GM18508 (cell line): ENCODE data around the gene INSIG1.

Experiments
- ATAC-seq: cut with Tn5 transposase; IDR thresholded peaks from one replicate; pipeline ENCODE4 v1.9.1; 2021; ENCODE audit warnings: moderate number of reproducible peaks; ENCODE audit not compliant: insufficient read depth, unreplicated experiment

Gene INSIG1

GRCh38 chr7:155265961-155266360, 31.7 kb upstream of the INSIG1 start:
- no peak for ATAC-seq

GRCh38 chr7:155266440-155266839, 31.2 kb upstream of the INSIG1 start:
- no peak for ATAC-seq

GRCh38 chr7:155267023-155267422, 30.7 kb upstream of the INSIG1 start:
- no peak for ATAC-seq

GRCh38 chr7:155267436-155267835, 30.2 kb upstream of the INSIG1 start:
- no peak for ATAC-seq

- ATAC-seq, result no peak
Observed at GRCh38 chr7:155268211-155268610, 29.5 kb upstream of the INSIG1 start.

- ATAC-seq, result no peak
Observed at GRCh38 chr7:155268921-155269650, 28.6 kb upstream of the INSIG1 start.

- no peak for ATAC-seq
Observed at GRCh38 chr7:155269766-155270585, 27.7 kb upstream of the INSIG1 start.

- ATAC-seq, result no peak
Observed at GRCh38 chr7:155270861-155271260, 26.8 kb upstream of the INSIG1 start.

GRCh38 chr7:155274633-155275355, 22.9 kb upstream of the INSIG1 start:
- ATAC-seq, result no peak

- no peak for ATAC-seq
Observed at GRCh38 chr7:155276042-155276799, 21.5 kb upstream of the INSIG1 start.

- ATAC-seq, result no peak
Observed at GRCh38 chr7:155276800-155277375, 20.8 kb upstream of the INSIG1 start.

GRCh38 chr7:155277385-155277994, 20.2 kb upstream of the INSIG1 start:
- ATAC-seq, result no peak

- ATAC-seq, result no peak
Observed at GRCh38 chr7:155278921-155279320, 18.8 kb upstream of the INSIG1 start.

GRCh38 chr7:155279787-155280445, 17.8 kb upstream of the INSIG1 start:
- ATAC-seq, result no peak

GRCh38 chr7:155280446-155281397, 17.0 kb upstream of the INSIG1 start:
- no peak for ATAC-seq

GRCh38 chr7:155281398-155281969, 16.2 kb upstream of the INSIG1 start:
- no peak for ATAC-seq

GRCh38 chr7:155282671-155283070, 15.0 kb upstream of the INSIG1 start:
- ATAC-seq, result no peak
